HEK293 (cell line): ENCODE data around the gene MLLT6.
A peak's percentile ranks its signal among the peaks of the same experiment; 100 is the strongest.

Experiments used
- BCL11B ChIP-seq: fragments of 450-650 bp; formaldehyde crosslinking; IDR thresholded peaks from 2 replicates; pipeline ENCODE4 v1.5.1; 2016; ENCODE audit warnings: low read depth, missing biosample characterization, missing genetic modification characterization
- EGR2 ChIP-seq: fragments of 450-650 bp; formaldehyde crosslinking; IDR thresholded peaks from 2 replicates; pipeline ENCODE4 v1.5.1; 2016; ENCODE audit warnings: low read depth, missing biosample characterization, missing genetic modification characterization
- HOXA7 ChIP-seq: sonication (generic); formaldehyde crosslinking; IDR thresholded peaks from 2 replicates; pipeline ENCODE4 v1.8.1; 2022; ENCODE audit warnings: missing genetic modification reagents, borderline replicate concordance
- HOXC10 ChIP-seq: sonication (generic); formaldehyde crosslinking; IDR thresholded peaks from 2 replicates; pipeline ENCODE4 v1.8.1; 2023; ENCODE audit warnings: mild to moderate bottlenecking, missing genetic modification reagents
- IKZF3 ChIP-seq: fragments of 450-650 bp; IDR thresholded peaks from 2 replicates; pipeline ENCODE4 v1.5.0; 2018; ENCODE audit warnings: missing biosample characterization, mild to moderate bottlenecking, missing genetic modification characterization, moderate library complexity
- KLF7 ChIP-seq: fragments of 450-650 bp; formaldehyde crosslinking; IDR thresholded peaks from 2 replicates; pipeline ENCODE4 v1.5.1; 2016; ENCODE audit warnings: missing biosample characterization, missing genetic modification characterization, borderline replicate concordance
- REPIN1 ChIP-seq: fragments of 450-650 bp; formaldehyde crosslinking; IDR thresholded peaks from 2 replicates; pipeline ENCODE4 v1.5.1; 2017; ENCODE audit warnings: missing biosample characterization, missing genetic modification characterization, low read depth
- SCRT2 ChIP-seq: fragments of 450-650 bp; formaldehyde crosslinking; IDR thresholded peaks from 2 replicates; pipeline ENCODE4 v1.5.1; 2016; ENCODE audit warnings: missing biosample characterization, missing genetic modification characterization
- SP2 ChIP-seq: fragments of 450-650 bp; formaldehyde crosslinking; IDR thresholded peaks from 2 replicates; pipeline ENCODE4 v1.5.1; 2016; ENCODE audit warnings: missing biosample characterization, missing genetic modification characterization
- ZBTB20 ChIP-seq: fragments of 450-650 bp; formaldehyde crosslinking; IDR thresholded peaks from 2 replicates; pipeline ENCODE4 v1.5.1; 2016; ENCODE audit warnings: missing biosample characterization, missing genetic modification characterization
- ZBTB8A ChIP-seq: fragments of 450-650 bp; formaldehyde crosslinking; IDR thresholded peaks from 2 replicates; pipeline ENCODE4 v1.5.1; 2016; ENCODE audit warnings: missing biosample characterization, missing genetic modification characterization
- ZFHX2 ChIP-seq: fragments of 450-650 bp; formaldehyde crosslinking; conservative IDR thresholded peaks from 2 replicates; pipeline ENCODE4 v1.5.1; 2016; ENCODE audit warnings: missing biosample characterization, missing genetic modification characterization
- ZIC2 ChIP-seq: fragments of 450-650 bp; formaldehyde crosslinking; IDR thresholded peaks from 2 replicates; pipeline ENCODE4 v1.5.1; 2016; ENCODE audit warnings: missing biosample characterization, missing genetic modification characterization
- ZNF121 ChIP-seq: fragments of 450-650 bp; formaldehyde crosslinking; IDR thresholded peaks from 2 replicates; pipeline ENCODE4 v1.5.1; 2016; ENCODE audit warnings: missing biosample characterization, missing genetic modification characterization
- ZNF302 ChIP-seq: fragments of 450-650 bp; formaldehyde crosslinking; IDR thresholded peaks from 2 replicates; pipeline ENCODE4 v1.5.1; 2016; ENCODE audit warnings: missing biosample characterization, missing genetic modification characterization, low read depth
- ZNF335 ChIP-seq: fragments of 450-650 bp; formaldehyde crosslinking; conservative IDR thresholded peaks from 2 replicates; pipeline ENCODE4 v1.5.1; 2016; ENCODE audit warnings: missing biosample characterization, missing genetic modification characterization
- ZNF354C ChIP-seq: fragments of 450-650 bp; formaldehyde crosslinking; IDR thresholded peaks from 2 replicates; pipeline ENCODE4 v1.5.1; 2016; ENCODE audit warnings: missing biosample characterization, missing genetic modification characterization, low read depth, borderline replicate concordance
- ZNF391 ChIP-seq: fragments of 450-650 bp; formaldehyde crosslinking; IDR thresholded peaks from 2 replicates; pipeline ENCODE4 v1.5.1; 2016; ENCODE audit warnings: low read depth, missing biosample characterization, missing genetic modification characterization, borderline replicate concordance
- ZNF510 ChIP-seq: fragments of 450-650 bp; formaldehyde crosslinking; IDR thresholded peaks from 2 replicates; pipeline ENCODE4 v1.5.1; 2018; ENCODE audit warnings: mild to moderate bottlenecking, missing genetic modification characterization, missing biosample characterization; ENCODE audit not compliant: insufficient replicate concordance
- ZNF530 ChIP-seq: fragments of 450-650 bp; formaldehyde crosslinking; IDR thresholded peaks from 2 replicates; pipeline ENCODE4 v1.5.1; 2016; ENCODE audit warnings: low read depth, missing biosample characterization, missing genetic modification characterization
- ZNF560 ChIP-seq: fragments of 450-650 bp; formaldehyde crosslinking; IDR thresholded peaks from 2 replicates; pipeline ENCODE4 v1.5.1; 2017; ENCODE audit warnings: missing biosample characterization, missing genetic modification characterization, borderline replicate concordance
- ZNF585B ChIP-seq: fragments of 450-650 bp; formaldehyde crosslinking; IDR thresholded peaks from 2 replicates; pipeline ENCODE4 v1.5.1; 2016; ENCODE audit warnings: missing biosample characterization, missing genetic modification characterization
- ZNF707 ChIP-seq: fragments of 450-650 bp; formaldehyde crosslinking; IDR thresholded peaks from 2 replicates; pipeline ENCODE4 v1.5.1; 2016; ENCODE audit warnings: missing biosample characterization, missing genetic modification characterization
- ZSCAN16 ChIP-seq: fragments of 450-650 bp; formaldehyde crosslinking; IDR thresholded peaks from 2 replicates; pipeline ENCODE4 v1.5.1; 2016; ENCODE audit warnings: missing biosample characterization, missing genetic modification characterization
- TF ChIP-seq, protein P1 (sequence below): fragments of 450-650 bp; formaldehyde crosslinking; IDR thresholded peaks from 2 replicates; pipeline ENCODE4 v1.5.1; 2016; ENCODE audit warnings: missing biosample characterization, missing genetic modification characterization
- TF ChIP-seq, protein P2 (sequence below): fragments of 450-650 bp; formaldehyde crosslinking; IDR thresholded peaks from 2 replicates; pipeline ENCODE4 v1.5.0; 2017; ENCODE audit warnings: missing biosample characterization, missing genetic modification characterization, borderline replicate concordance
- TF ChIP-seq, protein P3 (sequence below): fragments of 450-650 bp; formaldehyde crosslinking; IDR thresholded peaks from 2 replicates; pipeline ENCODE4 v1.5.1; 2017; ENCODE audit warnings: missing biosample characterization, missing genetic modification characterization
- TF ChIP-seq, protein P4 (sequence below): fragments of 450-650 bp; formaldehyde crosslinking; IDR thresholded peaks from 2 replicates; pipeline ENCODE4 v1.5.1; 2016; ENCODE audit warnings: missing biosample characterization, missing genetic modification characterization
- TF ChIP-seq, protein P5 (sequence below): fragments of 450-650 bp; formaldehyde crosslinking; IDR thresholded peaks from 2 replicates; pipeline ENCODE4 v1.5.1; 2016; ENCODE audit warnings: missing biosample characterization, missing genetic modification characterization, borderline replicate concordance

Gene MLLT6

DNA sequence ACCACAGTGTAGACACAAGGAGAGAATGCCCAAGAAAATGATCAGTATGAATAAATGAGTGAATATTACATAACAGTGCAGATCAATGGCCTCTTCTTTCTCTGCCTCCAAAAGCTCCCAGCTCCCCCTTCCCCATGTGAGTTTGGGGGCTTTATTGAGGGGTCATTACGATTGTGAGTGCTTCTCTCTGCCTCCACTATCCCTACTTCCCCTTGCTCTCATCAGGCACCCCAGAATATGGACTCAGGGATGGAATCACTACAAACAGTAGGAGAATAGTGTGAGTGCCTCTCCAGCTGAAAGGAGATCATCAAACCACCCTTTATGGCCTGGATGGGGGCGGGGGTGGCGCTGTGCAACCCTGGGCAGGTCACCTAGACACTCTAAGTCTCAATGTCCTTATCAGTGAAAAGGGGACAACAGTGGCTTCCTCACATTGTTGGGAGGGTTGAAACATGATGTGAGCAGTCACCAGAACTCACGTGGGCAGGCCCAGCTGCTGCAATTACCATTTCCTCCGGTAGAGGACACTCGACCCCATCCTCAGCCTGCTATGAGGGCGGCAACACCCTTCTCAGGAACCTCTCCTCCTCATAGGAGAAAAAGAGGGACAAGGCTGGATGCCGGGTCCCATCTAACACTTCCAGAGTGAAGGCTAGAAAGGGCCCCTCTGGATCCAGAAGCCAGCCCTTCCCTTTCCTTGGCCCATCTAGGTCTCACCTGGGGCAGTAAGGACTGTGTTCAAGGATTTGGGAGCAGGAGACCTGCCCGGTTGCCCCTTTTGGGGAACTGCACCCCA lies 28.2 kb upstream of the MLLT6 start (continued):
- peak; percentile 93 for TF ChIP-seq IKZF3 (tag by site-specific recombination)
- TF ChIP-seq, protein P1, sequence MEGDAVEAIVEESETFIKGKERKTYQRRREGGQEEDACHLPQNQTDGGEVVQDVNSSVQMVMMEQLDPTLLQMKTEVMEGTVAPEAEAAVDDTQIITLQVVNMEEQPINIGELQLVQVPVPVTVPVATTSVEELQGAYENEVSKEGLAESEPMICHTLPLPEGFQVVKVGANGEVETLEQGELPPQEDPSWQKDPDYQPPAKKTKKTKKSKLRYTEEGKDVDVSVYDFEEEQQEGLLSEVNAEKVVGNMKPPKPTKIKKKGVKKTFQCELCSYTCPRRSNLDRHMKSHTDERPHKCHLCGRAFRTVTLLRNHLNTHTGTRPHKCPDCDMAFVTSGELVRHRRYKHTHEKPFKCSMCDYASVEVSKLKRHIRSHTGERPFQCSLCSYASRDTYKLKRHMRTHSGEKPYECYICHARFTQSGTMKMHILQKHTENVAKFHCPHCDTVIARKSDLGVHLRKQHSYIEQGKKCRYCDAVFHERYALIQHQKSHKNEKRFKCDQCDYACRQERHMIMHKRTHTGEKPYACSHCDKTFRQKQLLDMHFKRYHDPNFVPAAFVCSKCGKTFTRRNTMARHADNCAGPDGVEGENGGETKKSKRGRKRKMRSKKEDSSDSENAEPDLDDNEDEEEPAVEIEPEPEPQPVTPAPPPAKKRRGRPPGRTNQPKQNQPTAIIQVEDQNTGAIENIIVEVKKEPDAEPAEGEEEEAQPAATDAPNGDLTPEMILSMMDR, result peak; percentile 85
- TF ChIP-seq ZNF354C (tag by site-specific recombination), result no peak
- TF ChIP-seq HOXA7 (CRISPR knock-in tag), result no peak
- TF ChIP-seq, protein P2, sequence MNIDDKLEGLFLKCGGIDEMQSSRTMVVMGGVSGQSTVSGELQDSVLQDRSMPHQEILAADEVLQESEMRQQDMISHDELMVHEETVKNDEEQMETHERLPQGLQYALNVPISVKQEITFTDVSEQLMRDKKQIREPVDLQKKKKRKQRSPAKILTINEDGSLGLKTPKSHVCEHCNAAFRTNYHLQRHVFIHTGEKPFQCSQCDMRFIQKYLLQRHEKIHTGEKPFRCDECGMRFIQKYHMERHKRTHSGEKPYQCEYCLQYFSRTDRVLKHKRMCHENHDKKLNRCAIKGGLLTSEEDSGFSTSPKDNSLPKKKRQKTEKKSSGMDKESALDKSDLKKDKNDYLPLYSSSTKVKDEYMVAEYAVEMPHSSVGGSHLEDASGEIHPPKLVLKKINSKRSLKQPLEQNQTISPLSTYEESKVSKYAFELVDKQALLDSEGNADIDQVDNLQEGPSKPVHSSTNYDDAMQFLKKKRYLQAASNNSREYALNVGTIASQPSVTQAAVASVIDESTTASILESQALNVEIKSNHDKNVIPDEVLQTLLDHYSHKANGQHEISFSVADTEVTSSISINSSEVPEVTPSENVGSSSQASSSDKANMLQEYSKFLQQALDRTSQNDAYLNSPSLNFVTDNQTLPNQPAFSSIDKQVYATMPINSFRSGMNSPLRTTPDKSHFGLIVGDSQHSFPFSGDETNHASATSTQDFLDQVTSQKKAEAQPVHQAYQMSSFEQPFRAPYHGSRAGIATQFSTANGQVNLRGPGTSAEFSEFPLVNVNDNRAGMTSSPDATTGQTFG, result no peak
- no peak for TF ChIP-seq ZSCAN16
- TF ChIP-seq ZNF560 (tag by site-specific recombination), result no peak
- TF ChIP-seq, protein P3, sequence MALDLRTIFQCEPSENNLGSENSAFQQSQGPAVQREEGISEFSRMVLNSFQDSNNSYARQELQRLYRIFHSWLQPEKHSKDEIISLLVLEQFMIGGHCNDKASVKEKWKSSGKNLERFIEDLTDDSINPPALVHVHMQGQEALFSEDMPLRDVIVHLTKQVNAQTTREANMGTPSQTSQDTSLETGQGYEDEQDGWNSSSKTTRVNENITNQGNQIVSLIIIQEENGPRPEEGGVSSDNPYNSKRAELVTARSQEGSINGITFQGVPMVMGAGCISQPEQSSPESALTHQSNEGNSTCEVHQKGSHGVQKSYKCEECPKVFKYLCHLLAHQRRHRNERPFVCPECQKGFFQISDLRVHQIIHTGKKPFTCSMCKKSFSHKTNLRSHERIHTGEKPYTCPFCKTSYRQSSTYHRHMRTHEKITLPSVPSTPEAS (tag by site-specific recombination), result no peak
- peak; percentile 90 for TF ChIP-seq ZBTB8A (tag by site-specific recombination)
- TF ChIP-seq ZBTB20, result no peak
- no peak for TF ChIP-seq ZNF585B (tag by site-specific recombination)
- no peak for TF ChIP-seq ZNF302 (tag by site-specific recombination)
- TF ChIP-seq ZNF530, result no peak
- TF ChIP-seq ZNF510 (tag by site-specific recombination), result no peak
- TF ChIP-seq ZNF707 (tag by site-specific recombination), result no peak
- TF ChIP-seq, protein P4, sequence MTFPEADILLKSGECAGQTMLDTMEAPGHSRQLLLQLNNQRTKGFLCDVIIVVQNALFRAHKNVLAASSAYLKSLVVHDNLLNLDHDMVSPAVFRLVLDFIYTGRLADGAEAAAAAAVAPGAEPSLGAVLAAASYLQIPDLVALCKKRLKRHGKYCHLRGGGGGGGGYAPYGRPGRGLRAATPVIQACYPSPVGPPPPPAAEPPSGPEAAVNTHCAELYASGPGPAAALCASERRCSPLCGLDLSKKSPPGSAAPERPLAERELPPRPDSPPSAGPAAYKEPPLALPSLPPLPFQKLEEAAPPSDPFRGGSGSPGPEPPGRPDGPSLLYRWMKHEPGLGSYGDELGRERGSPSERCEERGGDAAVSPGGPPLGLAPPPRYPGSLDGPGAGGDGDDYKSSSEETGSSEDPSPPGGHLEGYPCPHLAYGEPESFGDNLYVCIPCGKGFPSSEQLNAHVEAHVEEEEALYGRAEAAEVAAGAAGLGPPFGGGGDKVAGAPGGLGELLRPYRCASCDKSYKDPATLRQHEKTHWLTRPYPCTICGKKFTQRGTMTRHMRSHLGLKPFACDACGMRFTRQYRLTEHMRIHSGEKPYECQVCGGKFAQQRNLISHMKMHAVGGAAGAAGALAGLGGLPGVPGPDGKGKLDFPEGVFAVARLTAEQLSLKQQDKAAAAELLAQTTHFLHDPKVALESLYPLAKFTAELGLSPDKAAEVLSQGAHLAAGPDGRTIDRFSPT (tag by site-specific recombination), result no peak
- TF ChIP-seq EGR2 (tag by site-specific recombination), result peak; percentile 37; the same call in 1 of the 2 replicates
- no peak for TF ChIP-seq SP2 (tag by site-specific recombination)
- TF ChIP-seq, protein P5, sequence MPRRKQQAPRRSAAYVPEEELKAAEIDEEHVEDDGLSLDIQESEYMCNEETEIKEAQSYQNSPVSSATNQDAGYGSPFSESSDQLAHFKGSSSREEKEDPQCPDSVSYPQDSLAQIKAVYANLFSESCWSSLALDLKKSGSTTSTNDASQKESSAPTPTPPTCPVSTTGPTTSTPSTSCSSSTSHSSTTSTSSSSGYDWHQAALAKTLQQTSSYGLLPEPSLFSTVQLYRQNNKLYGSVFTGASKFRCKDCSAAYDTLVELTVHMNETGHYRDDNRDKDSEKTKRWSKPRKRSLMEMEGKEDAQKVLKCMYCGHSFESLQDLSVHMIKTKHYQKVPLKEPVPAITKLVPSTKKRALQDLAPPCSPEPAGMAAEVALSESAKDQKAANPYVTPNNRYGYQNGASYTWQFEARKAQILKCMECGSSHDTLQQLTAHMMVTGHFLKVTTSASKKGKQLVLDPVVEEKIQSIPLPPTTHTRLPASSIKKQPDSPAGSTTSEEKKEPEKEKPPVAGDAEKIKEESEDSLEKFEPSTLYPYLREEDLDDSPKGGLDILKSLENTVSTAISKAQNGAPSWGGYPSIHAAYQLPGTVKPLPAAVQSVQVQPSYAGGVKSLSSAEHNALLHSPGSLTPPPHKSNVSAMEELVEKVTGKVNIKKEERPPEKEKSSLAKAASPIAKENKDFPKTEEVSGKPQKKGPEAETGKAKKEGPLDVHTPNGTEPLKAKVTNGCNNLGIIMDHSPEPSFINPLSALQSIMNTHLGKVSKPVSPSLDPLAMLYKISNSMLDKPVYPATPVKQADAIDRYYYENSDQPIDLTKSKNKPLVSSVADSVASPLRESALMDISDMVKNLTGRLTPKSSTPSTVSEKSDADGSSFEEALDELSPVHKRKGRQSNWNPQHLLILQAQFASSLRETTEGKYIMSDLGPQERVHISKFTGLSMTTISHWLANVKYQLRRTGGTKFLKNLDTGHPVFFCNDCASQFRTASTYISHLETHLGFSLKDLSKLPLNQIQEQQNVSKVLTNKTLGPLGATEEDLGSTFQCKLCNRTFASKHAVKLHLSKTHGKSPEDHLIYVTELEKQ (tag by site-specific recombination), result no peak
- 0 out of 2 replicates have a peak, but pooled peaks have one; percentile 41 for TF ChIP-seq ZNF391
- TF ChIP-seq KLF7 (tag by site-specific recombination), result no peak
- TF ChIP-seq BCL11B, result no peak
- no peak for TF ChIP-seq ZNF121 (tag by site-specific recombination)
- TF ChIP-seq ZIC2 (tag by site-specific recombination), result no peak
- TF ChIP-seq HOXC10, result no peak
- TF ChIP-seq ZFHX2 (tag by site-specific recombination), result peak; percentile 70
- no peak for TF ChIP-seq REPIN1 (tag by site-specific recombination)
- peak; percentile 26 for TF ChIP-seq ZNF335 (tag by site-specific recombination)
- TF ChIP-seq SCRT2 (tag by site-specific recombination), result 0 out of 2 replicates have a peak, but pooled peaks have one; percentile 23
